ENCODE results near the gene TRIOBP. TPM values are rescaled to one million over a fixed set of nuclear protein-coding genes. Genes with fewer than 3 reads are reported as not detected.

TRIOBP gene
- total and polyA plus RNA-seq, 7 donors, result 51.7 to 140 (median 82.8) TPM

GRCh38 chr22:37662039-37662438 is 34.8 kb upstream of the TRIOBP start:
- Histone ChIP-seq H3K27ac (peak overlapping the region; percentile 75 to 95 (median 83)), H3K4me3 (no peak overlapping the region), H3K4me1 (peaks cover 0 to 70% (median 64%) of the 10 kb centered on the region in 4 donors), H3K36me3 (peaks cover 0 to 15% (median 6%) of the 10 kb centered on the region in 4 donors), H3K27me3 (no peaks in the 10 kb centered on the region), H3K9me3 (no peaks in the 10 kb centered on the region)
- intact Hi-C loops (cut with DNase I), result no loop called here
- WGBS, 2 donors, result 80 to 85% methylated on average over 5 of the region's 5 CpGs
- no peak for DNase-seq
- TF ChIP-seq CTCF (IDR thresholded peaks at IDR 0.05), result no peak
- no peak for TF ChIP-seq EP300 (IDR thresholded peaks at IDR 0.05)
- no peak for TF ChIP-seq POLR2A (IDR thresholded peaks at IDR 0.05)
- TF ChIP-seq POLR2AphosphoS5 (IDR thresholded peaks at IDR 0.05), result no peak

GRCh38 chr22:37663521-37664140 is 33.2 kb upstream of the TRIOBP start:
- WGBS, 2 donors, result 64 to 79% methylated on average over 16 of the region's 16 CpGs
- Histone ChIP-seq H3K36me3 (peaks cover 0 to 15% (median 6%) of the 10 kb centered on the region in 4 donors), H3K9me3 (no peaks in the 10 kb centered on the region), H3K27ac (peak overlapping the region; percentile 52 to 95 (median 83)), H3K4me3 (no peak overlapping the region), H3K27me3 (no peaks in the 10 kb centered on the region), H3K4me1 (peaks cover 0 to 63% (median 59%) of the 10 kb centered on the region in 4 donors)
- intact Hi-C loops (cut with DNase I), result no loop called here
- DNase-seq, result peak; percentile 83
- TF ChIP-seq POLR2A (IDR thresholded peaks at IDR 0.05), result no peak
- TF ChIP-seq POLR2AphosphoS5 (IDR thresholded peaks at IDR 0.05), result peak in 1 of 4 donors; percentile 22
- TF ChIP-seq EP300 (IDR thresholded peaks at IDR 0.05), result no peak
- TF ChIP-seq CTCF (IDR thresholded peaks at IDR 0.05), result no peak

GRCh38 chr22:37664249-37665101 is 32.4 kb upstream of the TRIOBP start:
- TF ChIP-seq POLR2AphosphoS5 (IDR thresholded peaks at IDR 0.05), result no peak
- TF ChIP-seq CTCF (IDR thresholded peaks at IDR 0.05), result no peak
- no peak for TF ChIP-seq POLR2A (IDR thresholded peaks at IDR 0.05)
- no peak for TF ChIP-seq EP300 (IDR thresholded peaks at IDR 0.05)
- intact Hi-C loops (cut with DNase I), result no loop called here
- Histone ChIP-seq H3K9me3 (no peaks in the 10 kb centered on the region), H3K4me1 (peaks cover 0 to 66% (median 58%) of the 10 kb centered on the region in 4 donors), H3K27me3 (no peaks in the 10 kb centered on the region), H3K36me3 (peaks cover 0 to 15% (median 6%) of the 10 kb centered on the region in 4 donors), H3K4me3 (no peak overlapping the region), H3K27ac (peak overlapping the region; percentile 52 to 95 (median 83))
- DNase-seq, result no peak
- WGBS, 2 donors, result 63 to 79% methylated on average over 16 of the region's 16 CpGs

GRCh38 chr22:37665487-37665886 is 31.4 kb upstream of the TRIOBP start:
- intact Hi-C loops (cut with DNase I), result no loop called here
- H3K27me3 ChIP-seq, result no peaks in the 10 kb centered on the region
- DNase-seq, result no peak
- H3K36me3 ChIP-seq, result peaks cover 0 to 15% (median 6%) of the 10 kb centered on the region in 4 donors
- peak overlapping the region in 3 of 4 donors; percentile 81 to 95 (median 85) for H3K27ac ChIP-seq
- 95% methylated on average over 24 of the region's 24 CpGs for WGBS, 2 donors
- H3K4me1 ChIP-seq, result peaks cover 0 to 62% (median 54%) of the 10 kb centered on the region in 4 donors
- TF ChIP-seq POLR2A (IDR thresholded peaks at IDR 0.05) (no peak), CTCF (IDR thresholded peaks at IDR 0.05) (no peak), EP300 (IDR thresholded peaks at IDR 0.05) (no peak), POLR2AphosphoS5 (IDR thresholded peaks at IDR 0.05) (no peak)
- H3K4me3 ChIP-seq, result no peak overlapping the region
- no peaks in the 10 kb centered on the region for H3K9me3 ChIP-seq
